GM19467 (cell line): ENCODE results near the gene CIZ1.
"Not testable (repeated sequence)": the region's sequence is repeated elsewhere in the genome, so short reads cannot be mapped to it uniquely, and the experiment has no call there.

Experiments
- ATAC-seq: cut with Tn5 transposase; IDR thresholded peaks from one replicate; pipeline ENCODE4 v1.9.1; 2021; ENCODE audit warnings: mild to moderate bottlenecking, moderate library complexity; ENCODE audit not compliant: unreplicated experiment

Gene CIZ1

GRCh38 chr9:128192601-128193371 is 1.4 kb upstream of the CIZ1 start:
- ATAC-seq: no peak

- no peak for ATAC-seq
These were observed 611 bp downstream of the CIZ1 start for GRCh38 chr9:128190516-128191405.

GRCh38 chr9:128190013-128190412 is 1.4 kb downstream of the CIZ1 start:
- no peak for ATAC-seq

DNA sequence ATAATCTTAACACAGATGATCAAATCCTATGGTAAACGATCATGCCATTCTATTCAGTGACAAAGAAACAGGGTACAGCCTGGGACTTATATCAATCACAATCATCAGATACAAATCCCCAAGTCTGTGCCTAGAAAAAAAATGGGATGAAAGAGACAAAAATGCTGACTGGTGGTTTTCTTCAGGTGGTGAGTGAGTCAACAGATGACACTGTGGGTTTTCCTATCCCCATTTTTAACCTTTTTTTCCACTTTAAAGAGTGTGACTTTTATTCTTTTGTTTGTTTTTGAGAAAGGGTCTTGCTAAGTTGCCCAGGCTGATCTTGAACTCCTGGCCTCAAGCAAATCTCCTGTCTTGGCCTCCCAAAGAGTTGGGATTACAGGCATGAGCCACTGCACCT is 3.2 kb downstream of the CIZ1 start:
- no peak for ATAC-seq

- no peak for ATAC-seq
These were observed 4.0 kb downstream of the CIZ1 start for GRCh38 chr9:128187361-128187760.

- no peak for ATAC-seq
These were observed 5.1 kb downstream of the CIZ1 start for GRCh38 chr9:128185979-128186965.

DNA sequence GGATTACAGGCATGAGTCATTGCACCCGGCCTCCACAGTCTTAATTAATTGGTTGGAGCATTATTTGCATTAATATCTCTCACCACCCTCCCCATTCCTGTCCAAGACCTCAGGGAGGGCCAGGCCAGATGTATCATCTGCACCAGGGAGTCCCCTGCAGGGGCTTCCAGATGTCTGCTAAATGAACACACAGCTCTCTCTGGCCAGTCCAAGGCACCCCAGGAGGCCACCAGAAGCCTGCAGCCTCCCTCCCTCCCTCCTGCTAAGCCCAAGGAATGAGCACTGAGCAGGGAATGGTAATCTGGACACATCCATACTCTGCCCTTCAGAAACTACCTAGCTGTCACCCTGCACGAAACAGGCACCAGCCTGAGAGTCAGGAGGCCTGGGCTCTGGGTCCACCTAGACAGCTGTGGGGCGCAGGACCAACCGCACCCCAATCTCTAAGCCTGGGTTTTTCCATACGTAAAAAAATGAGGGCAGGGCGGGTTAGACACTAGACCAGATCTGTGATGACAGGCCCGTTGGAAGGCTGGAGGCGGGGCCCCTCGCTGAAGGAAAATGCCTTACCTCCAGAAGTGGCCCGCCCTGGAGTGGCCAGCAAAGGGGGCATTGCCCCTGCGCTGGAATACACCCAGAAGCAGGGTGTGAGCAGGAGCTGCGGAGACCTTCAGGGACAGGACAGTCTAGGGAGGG is 8.3 kb downstream of the CIZ1 start:
- ATAC-seq: no peak

DNA sequence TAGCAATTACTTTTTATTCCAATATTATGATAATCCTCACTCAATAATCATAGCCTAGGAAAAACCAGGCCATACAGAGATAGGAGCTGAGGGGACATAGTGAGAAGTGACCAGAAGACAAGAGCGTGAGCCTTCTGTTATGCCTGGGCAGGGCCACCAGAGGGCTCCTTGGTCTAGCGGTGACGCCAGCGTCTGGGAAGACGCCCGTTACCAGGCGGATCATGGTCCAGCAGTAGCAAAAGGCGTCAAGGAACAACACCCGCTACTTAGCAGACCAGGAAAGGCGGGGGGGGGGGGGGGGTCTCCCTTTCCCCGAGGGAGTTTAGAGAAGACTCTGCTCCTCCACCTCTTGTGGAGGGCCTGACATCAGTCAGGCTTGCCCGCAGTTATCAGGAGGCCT is 9.9 kb downstream of the CIZ1 start:
- not testable (repeated sequence) for ATAC-seq

DNA sequence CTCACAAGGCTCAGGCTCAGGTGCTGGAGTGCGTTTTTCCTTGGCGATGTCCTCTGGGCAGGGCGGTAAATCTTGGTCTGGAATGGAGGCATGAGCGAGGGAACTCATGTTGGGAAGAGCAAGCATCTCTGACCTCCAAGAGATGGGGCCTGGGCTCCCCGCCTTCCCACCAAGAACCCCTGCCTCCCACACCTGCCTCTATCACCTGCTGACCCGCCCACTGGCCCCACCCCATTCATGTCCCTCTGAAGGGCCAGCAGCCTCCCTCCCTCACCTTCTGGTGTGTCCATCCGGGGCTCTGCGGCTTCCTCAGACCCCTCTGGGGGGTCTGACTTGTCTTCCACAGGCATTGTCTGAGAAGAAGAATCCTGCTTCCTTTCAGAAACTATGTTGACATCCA is 10.9 kb downstream of the CIZ1 start:
- ATAC-seq: no peak

DNA sequence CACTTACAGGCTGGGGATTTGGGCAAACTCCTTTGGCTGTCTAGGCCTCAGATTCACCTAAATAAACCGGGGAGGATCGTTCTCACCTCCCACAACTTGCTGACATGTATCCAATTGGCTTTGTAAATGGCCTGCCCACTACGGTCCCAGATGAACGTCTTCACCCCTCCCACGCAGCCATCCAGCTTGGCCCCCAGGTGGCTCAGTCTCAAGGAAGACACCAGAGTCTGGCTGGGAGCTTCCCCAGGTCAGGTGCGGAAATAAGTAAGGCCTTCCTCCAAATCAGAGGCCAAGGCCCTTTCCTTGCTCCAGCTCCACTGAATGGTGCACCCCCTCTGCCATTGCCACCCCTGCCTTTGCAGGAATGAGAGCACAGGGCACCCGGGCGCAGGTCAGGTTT is 11.4 kb downstream of the CIZ1 start:
- ATAC-seq: no peak

- ATAC-seq: no peak
These were observed 12.5 kb downstream of the CIZ1 start for GRCh38 chr9:128178806-128179431.

DNA sequence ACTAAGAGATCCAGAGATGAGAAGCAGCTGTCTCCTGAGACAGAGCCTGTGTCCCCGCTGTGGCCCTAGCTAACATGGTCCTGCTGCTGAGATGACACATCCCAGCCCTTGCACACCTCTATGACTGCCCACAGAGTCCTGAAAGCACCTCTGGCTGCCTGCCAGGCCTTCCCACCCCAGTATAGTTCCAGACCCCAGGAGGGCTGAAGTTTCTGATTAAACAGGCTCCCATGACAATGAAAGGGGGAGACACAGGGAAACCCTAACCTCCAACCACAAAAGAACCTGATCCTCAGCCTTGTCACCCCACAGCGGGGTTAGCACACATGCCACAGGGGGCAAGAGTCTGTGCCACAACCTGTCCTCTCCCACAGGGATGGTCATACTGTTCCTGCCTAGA is 15.6 kb downstream of the CIZ1 start:
- ATAC-seq: no peak

DNA sequence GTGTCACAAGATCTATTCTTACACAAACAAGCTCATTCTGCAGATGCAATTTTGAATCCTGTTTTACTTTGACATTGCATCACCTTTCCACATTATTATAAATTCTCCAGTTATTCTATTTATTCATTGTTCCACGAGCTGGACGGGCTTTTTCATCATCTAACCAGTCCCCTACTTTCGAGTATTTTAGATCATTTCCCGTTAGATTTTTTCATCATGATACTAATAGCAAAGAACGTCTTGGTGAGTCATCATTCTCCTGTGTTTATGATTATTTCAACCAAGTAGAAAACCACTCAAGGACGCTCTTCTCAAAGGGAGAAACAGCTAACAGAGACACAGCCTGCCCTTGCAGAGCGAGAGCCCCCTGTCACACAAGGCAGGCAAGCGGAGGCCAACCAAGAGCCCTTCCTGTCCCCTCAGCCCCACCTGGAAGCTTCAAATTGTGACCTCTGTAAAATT is 16.2 kb downstream of the CIZ1 start:
- no peak for ATAC-seq

DNA sequence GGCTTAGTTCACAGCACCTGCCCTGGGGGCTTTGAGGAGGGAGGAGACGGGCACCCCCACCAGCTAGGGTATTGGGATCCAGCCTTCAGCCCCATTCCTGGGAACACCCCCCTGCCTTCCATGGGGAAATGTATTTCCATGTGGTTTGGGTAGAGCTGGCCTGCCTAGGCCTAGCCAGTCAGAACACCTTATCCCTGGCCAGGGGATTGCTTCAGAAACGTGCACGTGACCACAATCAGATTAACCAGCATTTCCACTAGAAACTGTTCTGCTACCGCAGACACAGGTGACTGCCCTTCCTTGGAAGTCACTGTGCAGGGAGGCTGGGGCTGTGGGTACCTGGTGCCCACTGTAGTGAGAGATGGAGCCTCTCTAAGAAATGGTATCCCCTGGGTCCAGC is 17.3 kb downstream of the CIZ1 start:
- no peak for ATAC-seq

- ATAC-seq: no peak
These were observed 21.4 kb downstream of the CIZ1 start for GRCh38 chr9:128169925-128170324.

DNA sequence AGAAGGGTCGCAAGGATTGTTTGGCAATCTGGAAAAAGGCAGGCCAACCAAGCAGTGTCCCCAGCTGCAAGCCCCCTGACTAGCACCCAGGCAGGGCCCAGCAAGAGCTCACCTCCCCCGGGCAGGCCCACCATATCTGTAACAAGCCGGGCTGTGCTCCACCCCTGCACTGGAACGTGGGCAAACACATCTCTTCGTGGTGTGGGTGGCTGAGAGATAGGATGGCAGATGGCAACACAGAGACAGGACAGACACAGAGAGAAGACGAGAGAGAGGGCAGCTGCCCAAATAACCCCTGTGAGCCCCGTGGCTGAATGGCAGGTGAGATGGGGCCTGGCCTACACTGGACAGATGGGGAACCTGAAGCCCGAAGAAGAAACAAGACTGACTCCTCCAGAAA is 21.9 kb downstream of the CIZ1 start:
- no peak for ATAC-seq

GRCh38 chr9:128168731-128169308 is 22.6 kb downstream of the CIZ1 start:
- no peak for ATAC-seq

- ATAC-seq: no peak
These were observed 24.2 kb downstream of the CIZ1 start for GRCh38 chr9:128167209-128167608.

DNA sequence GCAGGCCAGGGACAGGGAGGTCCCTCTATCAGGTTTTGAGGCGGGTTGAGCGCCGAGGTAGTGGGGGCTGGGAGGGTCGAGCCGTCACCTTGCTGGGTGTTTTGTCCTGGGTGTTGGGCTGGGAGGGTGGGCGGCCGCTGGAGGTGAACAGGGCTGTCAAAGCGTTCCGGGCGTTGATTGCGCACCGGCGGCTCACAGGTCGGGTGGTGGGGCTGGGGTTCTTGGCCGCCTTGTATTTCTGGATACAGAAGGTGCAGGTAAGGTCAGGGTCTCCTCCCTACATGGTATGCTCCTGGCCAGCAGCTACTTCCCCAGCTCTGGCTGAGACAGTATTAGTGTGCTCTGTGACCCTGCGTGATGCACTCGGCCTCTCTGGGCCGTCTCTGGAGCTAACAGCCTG is 25.2 kb downstream of the CIZ1 start:
- no peak for ATAC-seq
